NCI-H446 (cell line): ENCODE measurements around the gene CWC27.

Experiments used
- DNase-seq, 2 experiments: peaks; one replicate each; lab custom pipeline; 2025; lab: John Stamatoyannopoulos, UW

The CWC27 gene

DNA sequence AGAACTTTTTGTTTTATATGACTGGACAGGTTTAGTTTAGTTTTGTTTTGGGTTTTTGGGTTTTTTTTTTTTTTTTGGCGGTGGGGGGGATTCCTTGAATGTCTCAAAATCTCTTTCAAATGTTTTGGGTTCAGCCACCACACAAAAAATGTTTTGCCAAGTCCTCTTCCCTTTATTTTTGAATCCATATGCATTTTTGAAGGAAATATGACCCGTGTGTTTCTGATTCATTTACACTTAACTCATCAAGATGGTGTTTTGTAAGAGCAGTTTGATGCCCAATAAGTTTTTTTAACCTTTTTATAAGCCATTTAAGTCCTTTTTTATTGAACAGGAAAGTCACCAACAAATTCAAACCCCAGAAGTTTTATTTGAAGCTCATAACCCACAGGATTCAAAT is 209.8 kb downstream of the CWC27 start:
- no peak for DNase-seq

DNA sequence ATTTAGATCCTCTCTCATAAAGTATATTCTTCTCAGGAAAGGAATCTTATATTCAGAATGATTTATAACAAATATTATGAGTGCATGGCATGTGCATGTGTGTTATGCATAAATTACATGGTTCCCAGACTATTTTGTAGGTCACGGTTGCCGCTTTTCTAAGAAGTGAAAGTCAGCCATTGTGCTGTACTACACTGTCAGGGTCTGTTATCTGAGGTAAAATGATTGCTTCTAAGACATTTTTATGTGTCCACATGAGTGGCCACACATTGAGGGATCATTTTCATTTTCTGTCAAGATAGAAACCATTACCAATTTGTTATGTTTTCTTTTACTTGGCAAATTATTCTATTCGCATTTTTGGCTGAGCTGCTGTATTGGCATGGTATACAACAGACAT is 210.8 kb downstream of the CWC27 start:
- peak in 1 of 2 experiments; percentile 47 for DNase-seq

DNA sequence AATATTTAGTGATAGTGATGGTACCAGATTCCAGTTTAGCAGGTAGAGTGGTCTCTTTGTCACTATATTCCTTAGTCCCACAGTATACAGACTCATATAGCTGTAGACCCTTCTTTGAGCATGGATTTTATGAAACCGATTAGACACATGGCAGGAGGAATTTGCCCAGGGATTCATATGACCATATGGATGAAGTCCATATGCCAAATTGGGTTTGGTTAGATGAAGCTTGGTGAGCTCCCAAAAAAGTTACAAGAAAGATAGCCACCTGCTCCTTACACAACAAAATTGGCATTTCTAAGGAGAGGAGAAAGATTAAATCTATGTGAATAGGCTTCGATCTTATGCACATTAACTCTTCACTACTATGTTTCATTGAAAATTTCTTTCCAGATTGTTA is 211.4 kb downstream of the CWC27 start:
- peak; percentile 33 to 79 for DNase-seq

DNA sequence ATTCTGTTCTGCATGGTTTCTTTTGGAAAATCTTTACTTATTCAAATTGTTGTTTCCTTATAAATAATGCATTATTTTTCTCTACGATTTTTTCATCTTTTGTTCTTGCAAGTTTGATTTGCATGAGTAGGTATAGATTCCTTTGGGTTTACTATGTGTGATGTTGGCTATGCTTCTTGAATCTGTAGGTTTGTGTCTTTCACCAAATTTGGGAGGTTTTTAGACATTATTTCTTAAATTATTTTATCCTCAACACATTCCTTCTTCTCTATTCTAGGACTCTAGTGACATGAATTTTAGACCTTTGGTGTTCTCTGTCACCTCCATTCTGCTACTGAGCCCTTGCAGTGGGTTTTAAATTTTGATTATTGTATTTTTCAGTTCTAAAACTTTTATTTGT is 219.0 kb downstream of the CWC27 start:
- no peak for DNase-seq

DNA sequence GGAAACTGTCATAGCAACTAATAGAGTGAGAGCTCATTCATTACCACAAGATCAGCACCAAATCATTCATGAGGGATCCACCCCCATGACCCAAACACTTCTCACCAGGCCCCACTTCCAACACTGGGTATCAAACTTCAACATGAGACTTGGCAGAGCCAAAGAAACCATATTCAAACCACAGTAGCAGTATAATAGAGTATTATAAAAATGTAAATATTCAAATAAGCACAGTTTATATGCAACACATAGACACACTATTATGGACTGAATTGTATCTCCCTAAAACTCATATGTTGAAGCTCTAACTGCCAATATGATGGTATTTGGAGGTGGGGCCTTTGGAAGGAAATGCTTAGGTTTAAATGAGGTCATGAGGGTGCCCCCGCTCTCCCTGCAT is 240.5 kb downstream of the CWC27 start:
- DNase-seq = no peak

DNA sequence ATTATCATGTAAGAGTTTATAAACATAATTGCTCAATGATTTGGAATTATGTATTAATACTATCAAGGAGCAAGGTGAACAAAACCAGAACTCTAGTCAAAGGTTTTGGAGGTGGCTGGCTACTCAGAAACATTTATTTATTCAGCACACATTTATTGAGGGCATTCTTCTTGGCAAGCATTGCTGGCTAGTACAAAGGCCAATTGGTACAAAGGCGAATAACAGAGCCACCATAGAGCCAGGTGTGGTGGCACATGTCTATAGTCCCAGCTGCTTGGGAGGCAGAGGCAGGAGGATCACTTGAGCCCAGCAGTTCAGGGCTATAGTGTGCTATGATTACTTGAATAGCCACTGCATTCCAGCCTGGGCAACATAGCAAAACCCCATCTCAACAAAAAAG is 242.1 kb downstream of the CWC27 start:
- no peak for DNase-seq

DNA sequence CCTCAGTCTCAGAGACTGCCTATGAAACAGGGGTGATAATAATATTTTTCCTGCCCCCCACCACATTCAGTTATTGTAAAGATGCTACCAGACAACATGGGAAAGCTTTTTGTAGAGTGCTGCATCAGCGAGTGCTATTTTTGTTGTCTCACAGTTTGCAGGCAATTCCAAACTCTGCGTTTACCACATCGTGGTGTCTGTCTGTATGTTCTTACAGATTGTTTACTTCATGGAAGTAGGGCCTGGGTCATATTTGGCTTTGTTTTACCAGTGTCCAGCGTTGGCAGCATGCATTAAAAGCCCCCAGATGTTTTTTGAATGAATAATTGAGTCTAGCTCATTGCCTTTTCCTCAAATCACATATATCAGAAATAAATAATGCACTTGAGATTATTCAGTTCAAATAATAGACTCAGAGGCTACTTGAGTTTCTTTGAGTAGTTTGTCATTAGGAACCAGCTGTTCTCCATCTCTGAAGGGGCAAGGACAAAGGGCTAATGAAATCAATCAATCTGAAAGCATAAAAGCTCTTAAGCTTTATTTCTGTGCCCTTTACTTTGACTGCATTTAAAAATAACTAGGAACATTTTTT is 243.7 kb downstream of the CWC27 start:
- DNase-seq = no peak

DNA sequence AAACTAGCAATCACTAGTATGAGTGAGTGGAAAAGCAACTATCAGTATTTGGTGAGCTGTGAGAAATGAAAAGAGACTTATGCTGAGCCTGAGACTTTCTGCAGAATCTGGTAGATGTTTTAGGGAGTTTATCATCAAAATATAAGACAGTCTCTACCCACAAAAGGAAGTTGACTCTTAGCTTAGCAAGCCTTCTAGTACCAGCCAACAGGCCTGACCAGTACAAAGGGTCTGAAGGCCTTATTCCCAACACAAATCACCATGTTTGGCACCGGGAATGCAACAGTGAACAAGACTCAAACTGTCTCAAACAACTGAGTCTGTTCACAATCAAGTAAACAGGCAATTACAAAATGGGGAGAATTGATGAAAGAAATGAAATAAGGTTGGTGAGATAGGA is 244.4 kb downstream of the CWC27 start:
- no peak for DNase-seq

DNA sequence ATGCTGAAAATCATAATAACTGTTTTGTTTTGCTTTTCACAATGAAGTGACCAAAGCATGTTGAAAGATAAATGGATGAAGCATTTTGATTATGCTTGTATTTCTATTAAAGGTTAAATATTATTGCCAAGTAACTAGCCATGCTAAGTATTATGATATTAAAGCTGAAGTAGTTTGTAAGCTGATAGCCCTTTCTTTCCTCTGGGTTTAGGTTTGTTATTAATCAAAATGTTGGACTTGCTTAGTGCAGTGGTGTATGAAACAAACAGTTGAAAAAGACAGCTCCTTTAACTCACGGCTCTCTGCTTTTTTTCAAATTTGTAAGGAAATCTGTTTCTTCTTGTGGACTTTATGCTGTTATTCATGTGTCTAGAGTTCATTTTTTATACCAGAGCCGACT is 246.0 kb downstream of the CWC27 start:
- DNase-seq = no peak

DNA sequence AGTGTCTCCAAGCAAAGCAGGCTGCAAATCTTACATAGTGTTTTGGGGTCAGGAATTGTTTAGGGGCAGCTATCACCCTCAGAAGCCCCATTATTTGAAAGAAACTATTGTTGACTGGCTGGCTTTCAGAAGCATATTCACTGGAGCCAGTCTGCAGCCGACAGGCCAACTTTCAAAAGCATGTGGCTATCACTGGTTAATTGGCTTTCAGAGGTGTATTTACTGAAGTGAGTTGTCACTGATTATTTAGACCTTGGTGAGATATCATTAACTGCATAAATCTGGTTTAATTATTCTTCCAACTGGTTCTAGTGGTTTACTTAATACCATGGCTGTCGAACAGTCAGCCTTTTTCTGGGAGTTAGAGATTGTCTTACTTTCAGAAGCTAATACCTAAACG is 247.0 kb downstream of the CWC27 start:
- peak in 1 of 2 experiments; percentile 23 for DNase-seq

DNA sequence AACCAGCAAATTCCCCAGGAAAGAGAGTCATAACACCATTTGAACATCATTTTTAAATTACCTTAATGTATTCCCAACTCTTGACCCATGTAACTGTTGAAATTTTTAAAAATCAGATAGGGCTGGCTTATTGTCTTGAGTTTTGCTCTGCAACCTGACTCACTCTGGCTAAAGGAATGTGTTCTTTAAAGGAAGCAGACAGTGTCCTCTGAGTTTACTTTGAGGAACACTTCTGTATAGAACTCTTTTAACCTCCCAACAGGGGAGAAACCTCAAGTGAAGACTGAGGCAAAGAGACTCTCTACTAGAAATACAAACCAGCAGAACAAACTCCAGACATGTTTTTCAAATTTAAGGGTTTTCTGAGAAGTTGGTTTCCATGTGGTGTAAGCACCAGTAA is 248.9 kb downstream of the CWC27 start:
- DNase-seq = no peak

DNA sequence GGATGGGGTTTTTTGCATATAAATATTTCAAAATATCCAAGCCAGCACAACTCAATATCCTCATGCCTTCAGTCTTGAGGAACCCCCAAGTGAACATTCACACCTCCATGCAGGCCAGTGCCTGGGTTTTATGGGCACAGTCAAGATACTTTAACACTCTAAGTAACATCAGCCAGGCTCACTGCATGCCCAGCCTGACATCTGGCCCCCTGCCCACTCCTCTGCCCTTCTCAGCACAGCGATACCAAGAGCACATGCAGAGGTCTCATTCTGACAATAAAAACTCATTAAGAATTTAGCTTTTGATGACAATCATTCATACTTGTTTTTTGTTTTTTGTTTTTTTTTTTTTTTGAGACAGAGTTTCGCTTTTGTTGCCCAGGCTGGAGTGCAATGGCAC is 250.0 kb downstream of the CWC27 start:
- peak in 1 of 2 experiments; percentile 37 for DNase-seq

DNA sequence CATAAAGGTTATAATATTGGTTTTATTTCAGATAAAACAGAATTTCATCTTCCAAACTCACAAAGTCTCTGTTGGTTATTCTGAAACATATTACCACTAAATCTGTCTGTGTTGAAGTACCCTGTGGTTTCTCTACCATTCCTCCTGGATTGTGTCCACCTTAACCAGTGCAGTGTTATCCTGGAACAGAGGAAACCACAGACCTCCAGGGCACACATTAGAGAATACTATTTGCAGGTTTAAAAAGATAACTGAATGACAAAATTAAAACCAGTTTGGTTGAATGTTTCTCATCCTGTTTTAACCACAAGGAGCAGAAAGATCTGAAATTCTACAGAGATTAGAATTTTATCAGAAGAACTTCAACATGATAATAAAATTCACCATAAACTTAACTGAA is 251.8 kb downstream of the CWC27 start:
- no peak for DNase-seq

DNA sequence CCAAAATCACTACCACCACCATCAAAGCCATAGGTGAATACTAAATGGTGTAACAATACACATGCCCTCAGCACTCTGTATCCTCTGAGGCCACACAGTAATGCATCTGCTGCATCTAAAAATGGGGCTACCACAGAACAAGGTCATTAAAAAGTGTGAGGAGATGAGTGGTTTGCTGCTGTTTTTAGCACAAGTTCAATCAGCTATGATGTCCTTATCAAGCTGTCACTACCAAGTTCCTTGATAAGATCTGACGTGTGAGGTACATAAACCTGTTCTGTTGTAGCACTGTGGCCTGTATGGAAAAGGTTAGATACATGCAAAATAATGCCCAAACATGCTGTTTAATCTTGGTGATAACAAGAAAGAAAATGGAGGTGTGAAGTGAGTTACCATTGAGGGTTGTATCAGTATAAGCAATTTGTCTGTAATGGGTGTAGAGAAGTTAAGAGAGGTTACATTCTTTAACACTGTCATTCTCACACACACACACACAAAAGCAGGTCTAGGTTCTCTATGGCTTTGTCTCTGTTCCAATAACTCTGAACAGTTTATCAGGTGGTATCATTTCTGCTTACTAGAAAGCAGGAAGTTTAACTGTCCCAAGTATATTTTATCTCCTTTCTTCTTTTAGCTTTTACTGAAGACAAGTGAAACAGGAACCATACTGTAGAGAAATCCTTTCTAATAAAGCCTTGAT is 252.9 kb downstream of the CWC27 start:
- no peak for DNase-seq

DNA sequence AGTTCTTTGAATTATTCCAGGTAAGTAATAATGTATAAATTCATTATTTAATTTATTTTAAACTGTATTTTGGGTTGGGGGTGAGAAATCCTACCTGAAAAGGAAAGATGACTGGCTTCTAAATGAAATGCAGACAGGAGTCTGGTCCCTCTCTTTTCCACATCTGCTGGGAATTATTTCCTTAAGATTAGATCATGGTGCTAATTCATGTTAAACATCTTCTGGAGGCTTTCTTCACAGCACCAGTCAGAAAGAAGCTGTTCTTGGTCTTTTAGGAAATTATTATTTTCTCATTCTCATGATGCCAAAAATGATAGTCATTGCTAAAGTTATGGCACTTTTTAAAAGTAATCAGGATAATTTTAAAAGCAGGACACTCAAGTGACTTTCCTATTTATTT is 254.2 kb downstream of the CWC27 start:
- no peak for DNase-seq

DNA sequence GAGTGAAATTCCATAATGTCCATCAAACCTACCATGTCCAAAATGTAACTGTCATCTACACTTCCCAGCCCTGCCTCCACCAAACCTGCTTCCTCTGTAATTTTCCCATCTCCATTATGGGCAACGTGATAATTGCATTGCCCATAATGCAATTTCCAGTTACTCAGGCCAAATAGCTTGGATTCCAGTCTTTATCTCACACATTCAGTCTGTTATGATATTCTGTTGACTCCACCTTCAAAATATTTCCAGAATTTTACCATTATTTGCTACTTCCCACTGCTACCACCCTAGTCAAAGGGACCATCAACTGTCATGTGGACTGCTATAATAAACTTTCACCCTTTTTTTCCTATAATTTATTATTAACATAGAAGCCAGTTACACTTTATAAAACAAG is 256.0 kb downstream of the CWC27 start:
- no peak for DNase-seq

DNA sequence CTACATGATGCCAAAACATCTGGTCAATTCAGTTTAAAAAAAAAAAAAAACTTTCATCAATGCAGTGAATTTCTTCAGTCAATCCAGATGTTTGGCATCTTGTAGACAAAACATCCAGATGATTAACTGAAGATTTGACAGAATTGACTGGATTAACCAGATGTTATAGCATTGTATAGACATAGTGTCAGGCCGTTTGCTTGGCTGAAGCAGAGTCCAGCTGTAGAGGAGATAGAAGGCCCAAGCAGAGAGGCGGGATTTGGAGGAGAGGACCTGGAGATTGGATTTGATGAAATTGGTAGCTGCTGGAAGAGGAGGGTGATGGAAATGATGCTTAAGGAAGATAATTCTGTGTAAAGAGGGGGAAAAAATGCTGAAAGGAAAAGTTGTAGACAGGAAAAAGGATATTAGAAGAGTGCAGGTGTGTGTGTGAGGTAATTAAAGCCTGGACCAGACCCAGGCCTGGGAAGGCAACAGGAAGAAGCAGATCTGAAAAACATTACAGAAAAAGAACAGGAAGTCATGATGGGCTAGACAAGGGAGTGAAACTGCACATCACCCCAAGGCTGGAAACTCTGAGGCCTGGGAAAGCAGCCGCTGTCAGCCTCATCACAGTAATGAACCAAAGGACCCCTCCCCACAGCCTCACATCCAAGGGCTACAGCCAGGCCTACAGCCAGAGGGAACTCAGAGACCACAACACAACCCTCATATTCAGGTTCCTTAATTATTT is 258.3 kb downstream of the CWC27 start:
- DNase-seq = no peak

DNA sequence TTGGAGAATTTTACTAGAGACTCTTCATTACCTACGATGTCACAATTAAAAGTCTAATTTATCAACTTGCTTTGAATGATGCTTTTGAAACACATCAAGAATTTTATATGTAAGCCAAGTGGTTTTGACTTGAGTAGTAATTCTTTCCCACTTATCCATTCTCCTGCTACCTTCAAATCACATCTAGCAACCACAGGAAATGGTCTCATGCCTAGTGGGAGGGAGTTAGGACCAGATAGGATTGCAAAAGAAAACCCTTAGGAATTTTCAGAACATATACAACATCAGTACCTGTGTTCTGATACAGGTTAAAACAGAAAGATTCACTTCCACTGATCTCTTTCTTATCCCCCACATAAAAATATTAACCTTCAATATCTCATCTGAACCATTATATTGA is 260.4 kb downstream of the CWC27 start:
- no peak for DNase-seq

DNA sequence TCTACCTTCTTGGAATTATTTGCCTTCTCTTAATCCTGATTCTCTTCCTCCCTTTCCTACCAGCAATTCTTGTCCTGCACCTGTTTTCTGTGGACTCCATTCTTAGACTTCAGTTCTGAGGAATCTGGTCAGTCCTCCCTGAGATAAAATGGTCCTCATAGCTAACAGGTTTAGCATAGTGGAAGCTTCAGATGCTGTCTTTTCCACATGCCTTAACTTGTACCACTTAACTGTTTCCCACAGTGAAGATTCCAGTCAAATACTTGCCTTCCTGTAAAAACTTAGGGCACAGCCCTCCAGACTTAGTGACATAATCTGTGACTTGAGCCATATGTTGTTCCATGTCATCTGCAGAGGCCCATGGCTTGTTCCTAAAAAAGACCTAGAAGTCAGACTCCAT is 261.3 kb downstream of the CWC27 start:
- DNase-seq = no peak

DNA sequence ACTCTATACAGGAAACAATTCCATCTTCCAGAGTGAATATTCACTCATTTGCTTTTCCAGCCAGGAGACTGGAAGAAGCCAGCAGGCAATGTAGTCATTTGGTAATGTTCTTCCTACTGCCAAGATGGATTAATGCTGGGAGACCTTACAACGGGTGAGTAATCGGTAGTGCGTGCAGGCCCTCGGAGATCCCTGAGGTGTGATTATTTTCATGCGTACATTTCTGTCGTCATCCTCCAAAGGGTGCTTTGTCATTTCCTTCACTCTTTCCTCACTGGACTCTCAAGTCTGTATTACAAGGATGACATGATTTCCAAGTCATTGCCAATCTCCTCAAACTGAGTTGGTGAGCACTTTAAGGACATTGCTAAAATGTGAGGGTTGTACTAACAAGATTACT is 263.5 kb downstream of the CWC27 start:
- DNase-seq = no peak

DNA sequence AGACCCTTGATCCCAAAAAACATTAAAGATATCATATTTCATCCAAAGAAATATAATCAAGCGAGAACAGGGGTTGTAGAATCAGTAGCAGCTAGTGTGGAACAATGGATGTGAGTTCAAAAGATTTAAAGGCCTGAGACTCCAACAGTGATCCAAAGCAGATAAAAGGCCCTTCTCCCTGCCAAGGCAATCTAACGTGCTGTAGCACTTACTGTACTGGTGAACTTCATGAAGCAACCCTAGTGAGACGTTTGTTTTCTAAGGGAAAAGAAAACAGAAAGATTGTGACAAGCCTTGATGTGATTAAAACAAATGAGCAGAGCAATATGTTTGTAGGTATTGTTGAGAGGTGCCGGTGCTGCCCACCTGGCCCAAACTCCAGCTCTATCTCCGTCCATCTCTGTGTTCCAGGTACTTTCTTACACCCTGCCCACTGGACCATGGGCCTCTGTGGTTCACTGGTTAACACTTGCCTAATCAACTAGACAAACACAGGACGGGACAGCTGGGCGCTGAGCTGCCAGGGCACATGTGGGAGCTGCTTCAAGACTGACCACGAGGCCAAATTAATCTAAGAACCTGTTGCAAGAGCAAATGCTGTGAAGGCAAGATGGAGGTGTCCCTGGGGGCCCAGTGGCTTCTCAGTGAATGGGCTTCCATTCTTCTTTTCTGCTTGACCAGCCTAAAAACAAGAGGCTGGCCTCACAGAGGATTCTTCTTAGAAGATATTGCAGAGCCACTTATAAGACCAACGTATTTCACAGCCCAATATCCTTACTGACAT is 265.5 kb downstream of the CWC27 start:
- no peak for DNase-seq

DNA sequence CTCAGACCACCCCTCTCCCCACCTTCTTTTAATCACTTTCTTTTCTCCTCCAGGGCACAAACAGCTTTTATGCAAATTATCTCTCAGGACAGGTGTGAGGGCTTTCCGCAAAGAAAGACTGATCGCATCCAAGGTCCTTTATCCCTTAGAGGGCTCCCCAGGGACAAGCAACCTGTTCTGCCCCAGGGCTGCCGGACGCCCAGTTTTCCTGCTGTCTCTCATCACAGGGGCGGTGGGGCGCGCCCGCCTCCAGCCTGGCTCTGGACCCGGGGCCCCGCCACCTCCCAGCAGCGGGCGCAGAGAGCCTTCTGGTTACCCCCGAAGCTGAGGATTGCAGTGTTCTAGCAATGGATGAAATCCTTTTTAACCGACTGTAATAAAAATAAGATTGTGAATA is 266.1 kb downstream of the CWC27 start:
- no peak for DNase-seq
